Panc1 (cell line): ENCODE results near the gene PTPN9. TPM values are rescaled to one million over a fixed set of nuclear protein-coding genes. Genes with fewer than 3 reads are reported as not detected.
A peak's percentile ranks its signal among the peaks of the same experiment; 100 is the strongest.
"Not testable (repeated sequence)": the region's sequence is repeated elsewhere in the genome, so short reads cannot be mapped to it uniquely, and the experiment has no call there.

Experiments used
- ATAC-seq: fragments of 200-7000 bp; cut with Tn5 transposase; 2 replicates; pipeline ENCODE4 v1.9.1; 2020; ENCODE audit warnings: mild to moderate bottlenecking, moderate library complexity
- BruUV-seq: library from RNA; stranded (reverse); fragments of 400-500 nt; replicated peaks from 2 replicates; lab custom pipeline; 2021; lab: Mats Ljungman, UMichigan
- CTCF ChIA-PET: fragments of 300-600 bp; sonication (Branson Sonifier 250); formaldehyde crosslinking; loops from one replicate; lab custom pipeline; 2022; ENCODE audit warnings: antibody characterized with exemption; lab: Charles Lee
- POLR2A ChIA-PET: fragments of 300-600 bp; sonication (Branson Sonifier 250); formaldehyde crosslinking; loops from one replicate; lab custom pipeline; 2022; ENCODE audit warnings: antibody characterized with exemption; lab: Charles Lee
- DNase-seq: peaks from one replicate; pipeline ENCODE4 v3.0.0-alpha.2; 2010; ENCODE audit warnings: low read depth, low spot score
- H3K27ac ChIP-seq: 2 replicates; pipeline ENCODE4 v1.5.1; 2011; ENCODE audit warnings: mild to moderate bottlenecking, low read length, inconsistent platforms
- H3K27me3 ChIP-seq: fragments of 200-500 bp; sonication (Bioruptor generic); 2 replicates; pipeline ENCODE4 v1.6.0; 2014; ENCODE audit warnings: low read length, inconsistent platforms; ENCODE audit not compliant: control insufficient read depth, insufficient read depth
- H3K36me3 ChIP-seq: fragments of 200-500 bp; sonication (Bioruptor generic); 2 replicates; pipeline ENCODE4 v1.5.1; 2014; ENCODE audit warnings: inconsistent platforms, mild to moderate bottlenecking, low read length, moderate library complexity; ENCODE audit not compliant: control insufficient read depth, insufficient read depth
- H3K4me1 ChIP-seq: 2 replicates; pipeline ENCODE4 v1.5.1; 2011; ENCODE audit warnings: inconsistent platforms, mild to moderate bottlenecking, low read length, moderate library complexity; ENCODE audit not compliant: control insufficient read depth, insufficient read depth
- H3K4me3 ChIP-seq, 2 experiments: 2 replicates each; pipeline ENCODE4 v1.5.1; 2011 to 2012; ENCODE audit warnings: low read depth in 2 of 2, low read length in 2 of 2, mild to moderate bottlenecking in 2 of 2, inconsistent platforms in 1 of 2, moderate library complexity in 1 of 2
- H3K9me3 ChIP-seq: fragments of 200-500 bp; sonication (Bioruptor generic); 2 replicates; pipeline ENCODE4 v1.5.1; 2014; ENCODE audit warnings: low read depth, mild to moderate bottlenecking, inconsistent platforms, low read length, moderate library complexity; ENCODE audit not compliant: control insufficient read depth, insufficient read depth
- CTCF ChIP-seq: fragments of 450-650 bp; IDR thresholded peaks from 2 replicates; pipeline ENCODE4 v1.5.1; 2017; ENCODE audit warnings: mild to moderate bottlenecking
- POLR2AphosphoS5 ChIP-seq: IDR thresholded peaks from 2 replicates; pipeline ENCODE4 v1.6.1; 2012; ENCODE audit warnings: mild to moderate bottlenecking, low read depth, low read length, moderate library complexity
- REST ChIP-seq, 2 experiments: IDR thresholded peaks; 2 replicates each; pipeline ENCODE4 v1.6.1; 2011 to 2012; ENCODE audit warnings: low read depth in 2 of 2, control low read depth in 1 of 2, low read length in 1 of 2, mild to moderate bottlenecking in 1 of 2, moderate library complexity in 1 of 2; ENCODE audit not compliant: insufficient read depth in 1 of 2
- SIN3A ChIP-seq: IDR thresholded peaks from 2 replicates; pipeline ENCODE4 v1.6.1; 2012; ENCODE audit warnings: low read depth, mild to moderate bottlenecking, low read length, moderate library complexity, borderline replicate concordance; ENCODE audit not compliant: insufficient read depth
- TCF7L2 ChIP-seq: IDR thresholded peaks from 2 replicates; pipeline ENCODE4 v1.6.1; 2011; ENCODE audit warnings: mild to moderate bottlenecking, low read depth, low read length, inconsistent platforms
- in situ Hi-C: cut with HindIII; loops from 2 replicates; pipeline ENCODE4 v1.10.0; 2016; ENCODE audit warnings: low sequenced_read_pairs, low pct_unique_long_range_greater_than_20kb
- intact Hi-C: fragments of 100-400 bp; cut with micrococcal nuclease; formaldehyde crosslinking; loops from one replicate; pipeline ENCODE4 v1.10.0; 2022; ENCODE audit not compliant: unreplicated experiment
- total RNA-seq: library from RNA; stranded (reverse); gene quantifications from one replicate; pipeline ENCODE4 v1.2.1, GENCODE V29; 2021; ENCODE audit not compliant: unreplicated experiment

PTPN9 gene
- total RNA-seq, 1 experiment from 2014 or later: 38.4 TPM

GRCh38 chr15:75531041-75531450, 48.1 kb downstream of the PTPN9 start:
- Histone ChIP-seq H3K27ac (peak overlapping the region; percentile 69), H3K4me3 (no peak overlapping the region), H3K36me3 (no peaks in the 10 kb centered on the region), H3K4me1 (peaks cover 33% of the 10 kb centered on the region), H3K9me3 (no peaks in the 10 kb centered on the region), H3K27me3 (no peaks in the 10 kb centered on the region)
- in situ Hi-C loops (no loop called here), intact Hi-C loops (no loop called here)
- TF ChIP-seq CTCF: no peak
- TF ChIP-seq TCF7L2: no peak
- no peak for TF ChIP-seq REST (IDR thresholded peaks at IDR 0.05; ENCODE audit: insufficient read depth in 1 of 2, low read depth in 2 of 2, low read length in 1 of 2)
- TF ChIP-seq POLR2AphosphoS5: no peak
- TF ChIP-seq SIN3A: no peak
- CTCF ChIA-PET: no interaction called here
- no peak for DNase-seq
- POLR2A ChIA-PET: no interaction called here
- no TSS peak for BruUV-seq
- ATAC-seq: no peak

DNA sequence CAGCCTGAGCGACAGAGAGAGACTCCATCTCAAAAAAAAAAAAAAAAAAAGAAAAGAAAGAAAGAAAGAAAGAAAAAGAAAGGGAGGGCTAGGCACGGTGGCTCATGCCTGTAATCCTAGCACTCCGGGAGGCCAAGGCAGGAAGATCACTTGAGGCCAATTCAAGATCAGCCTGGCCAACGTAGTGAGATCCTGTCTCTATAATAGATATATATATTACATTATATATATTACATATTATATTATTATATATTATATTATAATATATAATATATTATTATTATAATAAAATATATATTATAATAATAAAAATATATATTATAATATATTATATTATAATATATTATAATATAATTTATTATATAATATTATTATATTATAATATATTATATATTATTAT, 48.9 kb downstream of the PTPN9 start:
- no peak overlapping the region for H3K27ac ChIP-seq
- BruUV-seq: no TSS peak
- ChIA-PET POLR2A (no interaction called here), CTCF (no interaction called here)
- intact Hi-C loops (no loop called here), in situ Hi-C loops (no loop called here)
- ATAC-seq: no peak
- DNase-seq: no peak
- no peaks in the 10 kb centered on the region for H3K27me3 ChIP-seq
- H3K4me3 ChIP-seq: no peak overlapping the region
- H3K36me3 ChIP-seq: no peaks in the 10 kb centered on the region
- no peak for TF ChIP-seq CTCF
- no peaks in the 10 kb centered on the region for H3K9me3 ChIP-seq
- peaks cover 33% of the 10 kb centered on the region for H3K4me1 ChIP-seq

- DNase-seq, intact Hi-C loops, H3K27ac ChIP-seq, H3K27me3 ChIP-seq, in situ Hi-C loops, H3K4me1 ChIP-seq, H3K9me3 ChIP-seq, CTCF ChIA-PET, ATAC-seq, POLR2A ChIA-PET, H3K4me3 ChIP-seq, BruUV-seq, H3K36me3 ChIP-seq: not testable (repeated sequence)
These were observed 53.4 kb downstream of the PTPN9 start for GRCh38 chr15:75525756-75526155.
